ENCODE data around the gene TMSB4X. TPM values are rescaled to one million over a fixed set of nuclear protein-coding genes. Genes with fewer than 3 reads are reported as not detected.

Gene TMSB4X
- total RNA-seq, 1 experiment from 2014 or later: 801 TPM

DNA sequence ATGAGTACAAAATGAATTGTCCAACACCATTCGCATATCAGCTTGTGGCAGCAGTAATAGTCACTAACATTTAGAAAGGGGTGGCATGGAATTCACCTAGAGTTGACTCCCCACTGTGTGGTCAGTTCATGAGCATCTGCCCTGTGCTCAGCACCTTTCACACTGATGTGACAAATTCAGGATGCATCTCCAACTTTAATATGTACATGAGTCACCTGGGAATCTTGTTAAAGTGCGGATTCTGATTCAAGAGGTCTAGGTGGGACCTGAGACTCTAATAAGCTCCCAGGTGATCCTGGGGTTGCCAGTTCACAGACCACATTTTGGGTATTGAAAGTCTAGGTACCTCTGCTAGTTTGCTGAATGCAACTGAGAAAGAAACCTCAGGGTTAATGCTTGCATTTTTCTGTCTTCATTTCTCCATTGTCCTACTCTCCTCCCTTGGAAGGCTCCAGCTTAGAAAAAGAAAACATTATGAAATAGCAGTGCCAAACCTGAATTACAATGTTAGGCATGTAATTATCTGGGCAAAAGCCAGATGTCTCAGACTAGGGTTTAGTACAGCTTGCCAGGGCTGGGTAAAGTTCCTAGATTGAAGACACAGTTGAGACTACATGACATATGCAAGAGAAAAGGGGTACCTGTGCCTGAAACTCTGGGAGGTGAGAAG lies 32.7 kb downstream of the TMSB4X start:
- peak; percentile 80 for DNase-seq (ENCODE audit: unreplicated experiment)
- Mint-ChIP-seq H3K27me3 (ENCODE audit: insufficient read depth, unreplicated experiment) (peaks cover 51% of the 10 kb centered on the region), H3K4me1 (ENCODE audit: insufficient read depth, unreplicated experiment) (peaks cover 12% of the 10 kb centered on the region), H3K9me3 (ENCODE audit: unreplicated experiment) (no peaks in the 10 kb centered on the region), H3K36me3 (ENCODE audit: insufficient read depth, unreplicated experiment) (no peaks in the 10 kb centered on the region), H3K27ac (ENCODE audit: low read depth, unreplicated experiment) (no peak overlapping the region), H3K4me3 (ENCODE audit: unreplicated experiment) (no peak overlapping the region)
- intact Hi-C loops (cut with micrococcal nuclease): loop anchor here (2.0 kb wide), 1 partner anchor 19 kb away; no protein-coding TSS in a partner anchor
- POLR2A ChIA-PET: interaction anchor here (0.7 to 1.5 kb wide), 5 partner anchors 16 to 61 kb away, joined by 3 to 5 read pairs (median 3); partner anchors contain the start of gene TMSB4X
- CTCF ChIA-PET: interaction anchor here (0.6 to 1.8 kb wide), 8 partner anchors 12 to 403 kb away, joined by 3 to 5 read pairs (median 3); no protein-coding TSS in a partner anchor
- BruUV-seq (replicated peaks): no TSS peak
- TF ChIP-seq, protein P1, sequence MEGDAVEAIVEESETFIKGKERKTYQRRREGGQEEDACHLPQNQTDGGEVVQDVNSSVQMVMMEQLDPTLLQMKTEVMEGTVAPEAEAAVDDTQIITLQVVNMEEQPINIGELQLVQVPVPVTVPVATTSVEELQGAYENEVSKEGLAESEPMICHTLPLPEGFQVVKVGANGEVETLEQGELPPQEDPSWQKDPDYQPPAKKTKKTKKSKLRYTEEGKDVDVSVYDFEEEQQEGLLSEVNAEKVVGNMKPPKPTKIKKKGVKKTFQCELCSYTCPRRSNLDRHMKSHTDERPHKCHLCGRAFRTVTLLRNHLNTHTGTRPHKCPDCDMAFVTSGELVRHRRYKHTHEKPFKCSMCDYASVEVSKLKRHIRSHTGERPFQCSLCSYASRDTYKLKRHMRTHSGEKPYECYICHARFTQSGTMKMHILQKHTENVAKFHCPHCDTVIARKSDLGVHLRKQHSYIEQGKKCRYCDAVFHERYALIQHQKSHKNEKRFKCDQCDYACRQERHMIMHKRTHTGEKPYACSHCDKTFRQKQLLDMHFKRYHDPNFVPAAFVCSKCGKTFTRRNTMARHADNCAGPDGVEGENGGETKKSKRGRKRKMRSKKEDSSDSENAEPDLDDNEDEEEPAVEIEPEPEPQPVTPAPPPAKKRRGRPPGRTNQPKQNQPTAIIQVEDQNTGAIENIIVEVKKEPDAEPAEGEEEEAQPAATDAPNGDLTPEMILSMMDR (IDR thresholded peaks at IDR 0.05; ENCODE audit: unreplicated experiment): no peak

DNA sequence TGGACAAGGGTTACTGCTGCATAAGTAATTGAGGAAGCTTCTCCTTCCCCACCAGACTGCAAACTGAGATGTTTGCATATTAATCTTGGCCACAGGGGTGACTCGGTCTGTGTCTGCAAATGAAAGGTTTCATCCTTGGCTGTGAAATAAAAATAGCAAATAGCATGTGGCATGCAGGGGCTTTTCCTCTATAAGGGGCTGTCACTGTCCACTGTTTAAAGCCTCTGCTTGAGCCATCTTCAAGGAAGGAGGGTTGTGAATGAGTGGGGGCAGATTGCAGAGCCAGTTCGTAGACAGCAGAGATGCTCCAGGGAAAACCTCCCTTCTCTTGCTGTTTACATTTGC lies 33.3 kb downstream of the TMSB4X start:
- POLR2A ChIA-PET: interaction anchor here (0.7 to 1.0 kb wide), 3 partner anchors 33 to 61 kb away, joined by 3 read pairs; partner anchors contain the start of gene TMSB4X
- TF ChIP-seq, protein P1 (IDR thresholded peaks at IDR 0.05; ENCODE audit: unreplicated experiment): no peak
- no peaks in the 10 kb centered on the region for H3K9me3 Mint-ChIP-seq (ENCODE audit: unreplicated experiment)
- CTCF ChIA-PET: interaction anchor here (0.6 to 1.8 kb wide), 6 partner anchors 13 to 403 kb away, joined by 3 to 5 read pairs (median 4); no protein-coding TSS in a partner anchor
- H3K27ac Mint-ChIP-seq (ENCODE audit: low read depth, unreplicated experiment): no peak overlapping the region
- intact Hi-C loops (cut with micrococcal nuclease): no loop called here
- H3K4me1 Mint-ChIP-seq (ENCODE audit: insufficient read depth, unreplicated experiment): peaks cover 14% of the 10 kb centered on the region
- BruUV-seq (replicated peaks): no TSS peak
- no peaks in the 10 kb centered on the region for H3K36me3 Mint-ChIP-seq (ENCODE audit: insufficient read depth, unreplicated experiment)
- no peak for DNase-seq (ENCODE audit: unreplicated experiment)
- peaks cover 55% of the 10 kb centered on the region for H3K27me3 Mint-ChIP-seq (ENCODE audit: insufficient read depth, unreplicated experiment)
- H3K4me3 Mint-ChIP-seq (ENCODE audit: unreplicated experiment): no peak overlapping the region

DNA sequence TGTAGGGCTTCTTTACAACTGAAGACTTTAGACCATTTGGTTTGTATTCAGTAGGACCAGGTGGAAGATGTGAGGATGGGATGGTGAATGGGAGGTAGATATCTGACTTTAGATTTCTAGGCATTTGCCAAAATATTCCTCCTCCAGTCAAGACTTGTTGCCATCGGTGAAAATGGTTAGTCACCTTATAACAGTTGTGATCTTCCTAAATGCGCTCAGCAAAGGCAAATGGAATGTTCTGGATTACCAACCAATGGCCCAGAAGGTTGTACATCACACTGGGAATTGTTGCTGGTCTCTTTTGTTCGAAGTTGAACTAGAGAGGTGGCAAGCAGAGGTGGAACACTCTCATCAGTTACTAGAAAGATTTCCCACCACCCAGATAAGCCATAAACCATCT lies 33.9 kb downstream of the TMSB4X start:
- BruUV-seq (replicated peaks): no TSS peak
- Mint-ChIP-seq H3K36me3 (ENCODE audit: insufficient read depth, unreplicated experiment) (no peaks in the 10 kb centered on the region), H3K4me3 (ENCODE audit: unreplicated experiment) (no peak overlapping the region), H3K4me1 (ENCODE audit: insufficient read depth, unreplicated experiment) (peaks cover 19% of the 10 kb centered on the region), H3K9me3 (ENCODE audit: unreplicated experiment) (no peaks in the 10 kb centered on the region), H3K27ac (ENCODE audit: low read depth, unreplicated experiment) (no peak overlapping the region), H3K27me3 (ENCODE audit: insufficient read depth, unreplicated experiment) (peaks cover 55% of the 10 kb centered on the region)
- no peak for DNase-seq (ENCODE audit: unreplicated experiment)
- TF ChIP-seq, protein P1 (IDR thresholded peaks at IDR 0.05; ENCODE audit: unreplicated experiment): no peak
- CTCF ChIA-PET: interaction anchor here (0.6 to 1.4 kb wide), 3 partner anchors 12 to 207 kb away, joined by 3 to 5 read pairs (median 4); no protein-coding TSS in a partner anchor
- POLR2A ChIA-PET: interaction anchor here (0.9 kb wide), 1 partner anchor 420 kb away, joined by 3 read pairs; no protein-coding TSS in a partner anchor
- intact Hi-C loops (cut with micrococcal nuclease): no loop called here

DNA sequence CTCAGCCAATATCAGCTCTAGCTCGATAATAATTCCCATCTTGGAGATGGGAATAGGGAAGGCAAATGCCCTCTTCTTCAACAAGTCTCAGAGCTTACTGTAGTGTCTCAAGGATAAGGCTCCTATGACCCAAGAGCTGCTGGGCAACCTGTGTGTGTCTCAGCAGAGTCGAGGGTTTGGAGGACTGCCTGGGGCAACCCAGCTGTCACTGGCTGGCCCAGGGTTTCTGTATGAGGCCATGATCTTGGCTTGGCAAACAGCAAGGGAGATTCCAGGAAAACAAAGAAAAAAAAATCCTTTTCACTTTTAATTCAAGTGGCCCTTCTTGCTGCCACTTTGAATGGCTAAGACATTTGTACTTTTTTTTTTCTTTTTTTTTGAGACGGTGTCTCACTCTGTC lies 34.4 kb downstream of the TMSB4X start:
- peak; percentile 68 for DNase-seq (ENCODE audit: unreplicated experiment)
- Mint-ChIP-seq H3K9me3 (ENCODE audit: unreplicated experiment) (no peaks in the 10 kb centered on the region), H3K4me1 (ENCODE audit: insufficient read depth, unreplicated experiment) (peaks cover 19% of the 10 kb centered on the region), H3K36me3 (ENCODE audit: insufficient read depth, unreplicated experiment) (no peaks in the 10 kb centered on the region), H3K27ac (ENCODE audit: low read depth, unreplicated experiment) (no peak overlapping the region), H3K4me3 (ENCODE audit: unreplicated experiment) (no peak overlapping the region), H3K27me3 (ENCODE audit: insufficient read depth, unreplicated experiment) (peaks cover 54% of the 10 kb centered on the region)
- no TSS peak for BruUV-seq (replicated peaks)
- intact Hi-C loops (cut with micrococcal nuclease): no loop called here
- POLR2A ChIA-PET: interaction anchor here (0.9 kb wide), 1 partner anchor 419 kb away, joined by 3 read pairs; no protein-coding TSS in a partner anchor
- TF ChIP-seq, protein P1 (IDR thresholded peaks at IDR 0.05; ENCODE audit: unreplicated experiment): no peak
- CTCF ChIA-PET: interaction anchor here (0.6 to 0.7 kb wide), 2 partner anchors 11 to 206 kb away, joined by 3 to 4 read pairs; no protein-coding TSS in a partner anchor
